HG02759 (cell line): ENCODE results near the gene NCAPH2.

Experiments
- ATAC-seq: cut with Tn5 transposase; IDR thresholded peaks from one replicate; pipeline ENCODE4 v1.9.1; 2021; ENCODE audit warnings: mild to moderate bottlenecking, moderate library complexity; ENCODE audit not compliant: unreplicated experiment

Gene NCAPH2

DNA sequence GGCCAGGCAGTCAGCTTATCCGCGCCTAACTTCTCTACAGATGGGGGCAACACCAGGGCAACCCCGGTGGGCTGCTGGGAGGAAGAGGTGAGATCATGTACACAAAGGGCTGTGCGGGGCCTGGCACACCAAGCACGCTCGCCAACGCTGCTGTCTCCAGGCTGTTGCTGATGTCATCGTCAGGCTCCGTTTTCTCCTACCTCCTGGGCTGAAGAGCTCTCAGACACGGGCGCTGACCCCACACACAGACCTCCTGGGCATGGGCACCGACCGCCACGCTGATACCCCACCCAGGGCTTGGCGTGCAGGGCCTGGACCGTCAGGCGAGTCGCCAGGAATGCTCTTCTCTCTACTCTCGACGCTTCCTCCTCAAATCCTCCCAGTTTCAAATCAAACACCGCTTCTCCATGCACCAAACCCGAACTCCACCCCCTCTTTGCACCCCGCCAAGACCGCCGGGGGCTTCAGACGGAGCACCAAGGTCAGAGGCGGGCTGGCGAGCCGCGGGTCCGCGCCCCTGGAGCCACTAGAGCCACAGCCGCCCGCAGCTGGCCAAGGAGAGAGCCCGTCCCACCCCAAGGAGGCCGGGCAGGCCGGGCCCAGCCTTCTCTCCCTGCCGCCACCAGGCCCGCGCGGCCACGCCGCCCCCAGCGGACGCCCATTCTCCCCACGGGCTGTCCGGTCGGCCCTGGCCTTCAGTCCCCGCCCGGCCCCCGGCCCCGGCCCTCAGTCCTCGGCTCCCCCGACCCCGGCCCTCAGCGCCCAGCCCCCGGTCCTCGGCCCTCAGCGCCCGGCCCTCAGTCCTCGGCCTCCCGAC is 34.0 kb upstream of the NCAPH2 start:
- ATAC-seq: peak; percentile 2

DNA sequence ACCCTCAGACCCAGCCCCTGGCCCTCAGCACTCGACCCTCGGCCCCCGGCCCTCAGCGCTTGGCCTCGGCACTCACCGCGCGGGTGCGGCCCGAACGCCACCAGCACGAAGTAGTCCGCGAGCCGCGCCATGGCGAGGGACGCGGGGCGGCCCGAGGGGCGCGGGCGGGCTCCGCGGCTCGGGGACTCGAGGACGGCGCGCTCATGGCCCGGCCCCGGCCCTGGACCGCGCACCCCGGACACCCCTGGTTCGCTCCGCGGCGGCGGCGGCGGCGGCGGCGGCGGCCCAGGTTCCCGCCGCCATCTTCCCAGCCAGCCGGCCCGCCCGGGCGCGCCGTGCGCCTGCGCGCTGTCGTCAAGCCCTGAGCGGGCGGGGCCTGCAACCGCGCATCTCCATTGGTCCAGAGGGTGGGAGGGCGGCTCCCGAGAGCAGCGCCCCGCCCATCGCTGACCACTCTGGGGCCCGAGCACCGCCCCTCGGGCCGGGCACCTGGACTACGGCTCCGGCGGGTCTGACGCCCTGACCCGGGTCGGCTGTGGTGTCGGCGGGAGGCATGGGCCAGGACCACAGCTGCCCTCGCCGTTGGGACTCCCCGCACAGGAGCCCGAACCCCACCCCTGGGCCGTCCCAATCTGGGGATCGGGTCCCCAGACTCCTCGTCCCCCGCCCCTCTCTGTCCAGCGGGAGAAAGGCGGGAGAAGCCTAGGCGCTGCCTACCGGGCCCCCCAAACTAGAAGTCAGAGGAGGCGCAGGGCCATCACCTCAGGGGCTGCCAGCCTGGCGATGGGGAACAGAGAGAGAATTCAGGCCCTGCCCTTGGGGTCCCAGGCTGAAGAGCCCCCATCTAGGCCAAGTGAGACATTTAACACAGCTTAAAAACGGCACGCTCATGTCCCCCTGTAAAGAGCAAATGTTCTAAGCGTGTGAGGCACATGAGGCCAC is 33.0 kb upstream of the NCAPH2 start, which contains the start of gene SBF1:
Gene SBF1 (minus strand): TSS at position 326 of the 942 bp plus-strand sequence. CDS start 195 bp downstream, at position 131.
- ATAC-seq: peak; percentile 66

DNA sequence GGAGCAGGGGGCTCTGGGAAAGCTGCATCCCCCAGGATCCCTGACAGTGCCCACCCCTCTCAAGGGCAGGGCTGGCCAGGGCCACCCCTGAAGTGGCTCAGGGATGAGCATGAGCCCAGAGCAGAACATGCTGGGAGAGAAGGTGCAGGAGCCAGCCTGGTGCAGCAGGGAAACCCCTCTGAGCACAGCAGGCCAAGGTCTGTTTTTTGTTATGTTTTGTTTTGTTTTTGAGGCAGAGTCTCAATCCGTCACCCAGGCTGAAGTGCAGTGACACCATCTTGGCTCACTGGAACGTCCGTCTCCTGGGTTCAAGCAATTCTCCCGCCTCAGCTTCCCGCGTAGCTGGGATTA is 32.4 kb upstream of the NCAPH2 start:
- no peak for ATAC-seq

DNA sequence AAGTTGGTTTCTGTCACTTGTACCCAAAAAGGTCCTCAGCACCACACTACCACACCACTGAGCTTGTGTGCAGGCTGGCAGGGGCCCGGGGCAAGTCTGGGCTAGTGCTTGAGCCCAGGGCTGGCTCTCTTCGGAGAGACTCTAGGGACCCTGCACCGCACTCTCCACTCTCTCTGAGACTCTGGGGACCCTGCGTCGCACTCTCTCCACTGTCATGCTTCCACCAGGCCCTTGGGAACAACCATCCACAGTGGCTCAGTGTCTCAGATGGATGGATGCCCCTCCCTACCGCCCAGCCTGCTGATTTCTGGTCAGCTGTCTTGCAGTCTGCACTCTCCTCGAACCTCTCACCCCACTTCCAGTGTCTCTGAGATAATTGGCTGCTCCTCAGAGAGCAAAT is 31.2 kb upstream of the NCAPH2 start:
- no peak for ATAC-seq

DNA sequence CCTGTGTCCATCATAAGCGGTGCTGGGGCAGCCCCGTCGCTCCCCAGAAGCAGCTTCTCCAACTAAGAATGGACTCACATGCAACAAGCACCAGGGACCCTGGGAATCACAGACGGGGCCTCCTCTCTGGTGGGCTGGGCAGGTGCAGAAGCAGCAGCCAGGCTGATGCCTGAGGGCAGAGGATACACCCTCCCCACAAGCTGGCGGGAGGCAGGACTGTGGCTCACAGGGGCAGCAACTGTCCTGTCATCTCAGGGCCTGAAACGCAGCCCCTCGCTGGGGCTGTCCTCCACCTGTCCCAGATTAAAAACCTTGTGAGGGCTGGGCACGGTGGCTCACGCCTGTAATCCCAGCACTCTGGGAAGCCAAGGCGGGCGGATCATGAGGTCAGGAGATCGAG is 30.1 kb upstream of the NCAPH2 start:
- no peak for ATAC-seq

DNA sequence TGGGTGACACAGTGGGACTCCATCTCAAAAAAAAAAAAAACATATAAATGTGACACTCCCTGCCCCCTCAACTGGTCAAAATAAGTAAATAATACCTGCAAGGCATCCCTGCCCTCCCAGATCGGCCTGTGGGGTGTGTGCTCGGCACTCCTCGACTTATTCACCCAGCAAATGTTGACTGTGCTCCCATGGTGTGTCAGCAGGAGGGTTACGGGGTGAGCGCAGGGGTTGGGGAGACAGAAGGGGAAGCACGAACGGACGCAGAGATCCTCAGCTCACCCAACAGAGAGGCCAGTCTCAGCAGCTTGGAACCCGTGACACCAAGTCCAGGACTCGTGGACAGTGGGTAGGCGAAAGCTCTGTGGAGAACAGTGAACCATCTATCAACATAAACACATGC is 28.3 kb upstream of the NCAPH2 start:
- ATAC-seq: no peak

DNA sequence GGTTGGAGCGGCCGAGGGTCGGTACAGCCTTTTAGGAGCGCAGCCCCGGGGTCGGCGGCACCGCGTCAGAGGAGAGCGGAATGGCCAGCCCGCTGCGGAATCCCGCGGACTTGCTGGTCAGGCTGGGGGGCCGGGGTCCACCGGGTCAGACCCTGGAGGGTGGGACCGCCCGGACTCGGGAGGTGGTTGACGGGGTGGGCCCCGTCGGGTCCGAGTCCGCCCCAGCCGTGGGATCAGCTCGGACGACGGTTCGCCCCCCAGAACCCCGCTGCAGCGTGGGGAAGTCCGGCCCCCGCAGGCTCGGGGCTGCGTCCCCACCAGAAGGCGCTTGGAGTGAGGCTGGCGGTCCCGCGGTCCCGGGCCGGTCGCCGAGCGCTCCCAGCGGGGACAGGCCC is 27.0 kb upstream of the NCAPH2 start:
- no peak for ATAC-seq

DNA sequence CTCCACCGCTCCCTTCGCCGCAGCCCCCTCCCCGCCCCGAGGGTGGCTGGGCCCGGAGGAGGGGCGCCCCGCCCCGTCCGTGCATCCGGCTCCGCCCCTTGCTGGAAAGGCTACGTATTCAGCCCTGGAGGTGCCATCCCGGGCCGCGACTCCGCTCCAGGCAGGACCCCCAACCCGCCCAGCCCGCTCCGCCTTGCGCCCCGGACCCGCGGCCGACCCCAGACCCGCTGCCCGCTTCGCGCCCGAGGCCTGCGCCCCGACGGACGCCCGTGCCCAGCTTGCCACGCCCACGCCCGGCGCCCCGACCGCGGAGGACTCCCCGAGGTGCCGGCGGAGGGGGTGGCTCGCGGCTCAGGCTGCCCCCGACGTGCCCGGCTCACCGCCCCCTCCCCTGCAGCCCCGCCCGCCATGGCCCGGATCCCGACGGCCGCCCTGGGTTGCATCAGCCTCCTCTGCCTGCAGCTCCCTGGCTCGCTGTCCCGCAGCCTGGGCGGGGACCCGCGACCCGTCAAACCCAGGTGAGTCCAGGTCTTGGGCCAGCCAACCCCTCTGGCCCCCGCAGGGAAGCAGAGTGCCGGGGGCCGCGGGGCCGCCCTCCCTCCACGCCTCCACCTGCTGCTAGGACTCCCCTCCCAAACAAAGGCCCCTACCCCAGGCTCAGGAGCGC is 26.5 kb upstream of the NCAPH2 start, which contains the start of gene ADM2:
Gene ADM2 (plus strand): TSS at position 104 of the 667 bp plus-strand sequence. CDS start 305 bp downstream, at position 409.
- no peak for ATAC-seq

DNA sequence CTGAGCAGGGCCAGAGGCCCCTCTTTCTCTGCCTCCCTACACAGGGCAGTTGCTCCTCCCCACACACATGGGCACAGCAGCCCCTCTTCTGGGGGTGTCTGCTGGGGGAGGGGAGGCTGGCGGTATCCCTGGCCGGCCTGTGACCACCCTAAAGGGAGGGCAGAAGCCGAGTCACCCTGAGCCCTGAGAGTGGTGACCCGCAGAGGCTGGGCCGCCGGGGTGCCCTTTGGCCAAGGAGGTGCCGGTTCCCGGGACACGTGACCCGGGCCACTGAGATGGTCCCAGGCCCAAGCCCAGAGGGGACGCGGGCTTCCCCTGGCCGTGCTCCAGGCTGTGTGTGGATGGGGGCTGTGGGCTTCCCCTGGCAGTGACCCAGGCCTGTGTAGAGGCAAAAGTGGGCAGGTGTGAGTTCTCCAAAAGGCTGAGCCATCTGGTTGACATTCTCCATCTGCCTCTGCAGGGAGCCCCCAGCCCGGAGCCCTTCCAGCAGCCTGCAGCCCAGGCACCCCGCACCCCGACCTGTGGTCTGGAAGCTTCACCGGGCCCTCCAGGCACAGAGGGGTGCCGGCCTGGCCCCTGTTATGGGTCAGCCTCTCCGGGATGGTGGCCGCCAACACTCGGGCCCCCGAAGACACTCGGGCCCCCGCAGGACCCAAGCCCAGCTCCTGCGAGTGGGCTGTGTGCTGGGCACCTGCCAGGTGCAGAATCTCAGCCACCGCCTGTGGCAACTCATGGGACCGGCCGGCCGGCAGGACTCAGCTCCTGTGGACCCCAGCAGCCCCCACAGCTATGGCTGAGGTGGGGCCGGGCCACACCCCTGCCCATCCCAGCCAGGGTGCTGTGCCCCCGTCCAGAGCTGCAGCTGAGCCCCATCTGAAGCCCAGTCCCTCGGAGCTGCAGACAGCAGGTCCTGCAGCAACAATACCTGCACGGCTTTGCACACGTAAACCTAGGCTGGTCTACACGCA is 25.6 kb upstream of the NCAPH2 start:
- ATAC-seq: no peak

DNA sequence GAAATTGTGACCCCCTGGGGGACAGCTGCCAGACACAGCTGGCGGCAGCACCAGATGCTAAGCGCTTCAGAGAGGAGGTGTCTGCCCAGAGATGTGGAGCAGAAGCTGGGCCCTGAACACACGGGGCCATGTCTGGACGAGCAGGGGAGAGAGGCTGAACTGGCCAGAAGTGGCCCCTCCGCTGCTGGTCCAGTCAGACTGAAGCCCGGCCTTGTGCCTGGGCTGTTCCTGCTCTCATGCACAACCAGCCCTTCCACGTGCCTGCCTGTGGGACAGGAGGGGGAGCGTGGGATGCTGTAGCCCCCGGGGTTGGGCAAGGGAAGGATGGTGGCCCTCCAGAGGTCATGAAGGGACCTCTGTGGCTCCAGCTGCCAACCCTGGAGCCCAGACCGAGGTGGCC is 24.9 kb upstream of the NCAPH2 start:
- ATAC-seq: no peak

DNA sequence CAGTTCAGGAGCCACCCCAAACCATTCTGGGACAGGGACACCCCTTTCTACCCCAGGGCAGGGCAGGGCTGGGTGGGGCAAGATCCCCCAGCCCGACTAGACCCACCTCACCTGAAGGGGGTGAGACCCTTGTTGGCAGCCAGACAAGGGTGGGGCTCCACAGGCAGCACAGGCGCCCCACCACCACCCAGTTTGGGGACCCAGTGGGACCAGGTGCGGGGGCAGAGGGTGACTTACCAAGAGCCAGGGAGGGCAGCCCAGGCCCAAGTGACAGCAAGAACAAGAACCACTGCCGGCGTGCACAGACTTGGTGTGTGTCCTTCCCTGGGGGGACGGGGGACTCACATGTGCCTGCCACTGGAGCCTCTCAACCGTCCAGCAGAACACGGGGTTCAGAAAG is 24.5 kb upstream of the NCAPH2 start:
- no peak for ATAC-seq

DNA sequence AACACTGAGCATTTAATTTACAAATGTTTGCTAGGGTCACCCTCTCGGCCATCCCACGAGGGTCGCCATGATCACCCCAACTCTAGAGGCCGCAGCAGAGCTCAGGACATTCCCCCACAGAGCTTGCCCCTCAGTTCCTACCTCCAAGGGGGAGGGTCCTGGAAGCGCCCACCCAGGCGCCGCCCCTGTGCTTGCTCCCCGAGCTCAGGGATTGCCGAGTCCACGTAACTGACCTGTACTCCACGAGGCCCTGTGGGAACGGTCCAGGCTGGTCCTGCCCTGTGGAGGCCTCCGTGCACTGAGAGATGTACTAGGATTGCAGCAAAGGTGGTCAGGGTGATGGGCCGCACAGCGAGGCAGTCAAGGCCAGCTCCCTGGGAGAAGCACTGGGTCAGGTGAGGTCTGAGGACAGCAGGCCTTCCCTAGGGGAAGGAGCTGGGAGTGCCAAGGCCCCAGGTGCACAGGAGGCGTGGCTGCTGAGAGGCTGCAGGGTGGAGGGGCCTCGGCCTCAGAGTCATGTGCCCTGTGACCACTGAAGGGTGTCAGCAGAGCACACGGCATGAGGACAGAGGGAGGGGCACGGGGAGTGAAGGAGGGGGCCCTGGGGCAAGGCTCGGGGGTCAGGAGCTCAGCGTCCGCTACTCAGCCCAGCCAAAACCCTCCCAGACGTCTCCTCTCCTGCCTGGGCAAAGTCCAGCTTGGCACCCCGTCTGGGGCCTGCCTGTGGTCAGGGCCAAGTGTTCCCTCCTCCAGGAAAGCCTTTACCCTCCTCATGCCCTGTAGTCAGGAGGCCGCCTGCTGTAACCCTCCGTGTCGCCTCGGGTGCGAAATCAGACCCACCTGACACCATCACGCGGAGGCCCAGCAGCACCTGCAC is 23.8 kb upstream of the NCAPH2 start:
- no peak for ATAC-seq

DNA sequence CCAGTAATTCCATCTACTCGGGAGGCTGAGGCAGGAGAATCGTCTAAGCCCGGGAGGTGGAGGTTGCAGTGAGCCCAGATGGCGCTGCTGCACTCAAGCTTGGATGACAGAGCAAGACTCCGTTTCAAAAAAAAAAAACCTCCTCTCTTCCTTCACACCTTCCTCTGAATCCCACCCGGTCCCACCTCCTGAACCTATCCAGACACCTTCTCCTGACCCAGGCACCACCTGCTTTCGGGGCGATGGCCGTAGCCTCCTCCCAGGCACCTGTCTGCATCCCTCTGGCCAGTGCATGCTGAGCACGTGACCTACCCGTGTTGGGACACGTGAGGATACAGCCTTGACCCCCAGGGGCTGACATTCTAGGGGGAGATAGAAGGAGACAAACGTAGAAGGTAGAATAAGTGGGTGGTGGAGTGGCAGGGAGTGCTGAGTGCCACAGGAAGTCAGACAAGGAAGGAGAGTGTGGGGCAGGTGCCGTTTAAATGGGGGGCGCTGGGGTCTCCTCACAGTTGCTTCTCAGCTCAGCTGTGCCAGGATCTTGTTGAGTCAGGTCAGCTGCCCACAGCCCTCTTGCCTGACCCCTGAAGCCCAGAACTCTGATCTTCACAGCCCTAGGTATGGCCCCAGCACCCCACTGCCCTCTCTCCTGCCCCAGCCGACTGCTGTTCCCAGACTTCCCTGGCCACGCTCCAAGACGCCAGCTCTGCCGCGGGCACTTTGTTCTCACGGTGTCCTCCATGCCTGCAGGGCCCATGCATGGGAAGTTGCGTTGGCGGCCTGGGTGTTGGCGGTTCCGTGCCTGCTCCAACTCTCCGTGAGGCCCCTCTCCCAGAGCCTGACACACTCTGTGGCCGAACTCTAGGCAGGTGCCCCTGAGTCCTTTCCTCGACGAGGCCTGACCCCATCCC is 22.5 kb upstream of the NCAPH2 start:
- no peak for ATAC-seq

DNA sequence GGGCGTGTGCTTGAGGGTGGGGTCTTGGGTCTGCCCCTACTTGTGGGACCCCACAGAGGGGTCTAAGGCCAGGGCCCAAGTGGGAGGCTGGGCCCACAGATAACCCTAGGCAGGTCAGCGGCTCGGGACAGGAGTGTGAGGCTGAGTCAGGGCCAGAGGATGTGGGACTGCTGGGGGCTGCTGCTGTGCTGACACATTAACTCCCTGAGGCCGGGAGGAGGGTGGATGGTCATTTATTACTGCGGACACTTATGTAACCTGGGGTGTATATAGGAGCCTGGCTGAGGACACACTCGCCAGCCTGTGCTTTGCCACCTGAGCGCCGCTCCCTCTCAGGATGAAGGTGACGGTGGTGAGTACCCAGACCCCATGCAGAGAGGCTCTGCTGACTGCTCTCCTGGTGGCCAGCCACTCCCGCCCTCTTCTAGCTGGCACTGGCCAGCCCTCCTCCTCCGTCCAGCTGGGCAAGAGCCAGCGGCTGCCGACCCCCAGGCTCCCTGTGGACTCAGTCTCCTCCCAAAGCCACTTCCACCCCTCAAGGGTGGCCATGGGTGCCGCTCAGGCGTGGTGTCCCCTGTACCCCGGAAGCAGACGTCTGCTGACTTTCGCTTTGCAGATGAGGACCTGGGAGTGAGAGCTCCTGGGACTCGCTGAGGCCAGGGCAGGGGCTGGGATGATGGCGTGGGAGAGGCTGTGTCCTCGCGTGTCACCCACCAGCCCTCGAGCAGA is 21.3 kb upstream of the NCAPH2 start, which contains the start of gene MIOX:
Gene MIOX (plus strand): TSS at position 299 of the 729 bp plus-strand sequence. CDS start 39 bp downstream, at position 338.
- ATAC-seq: no peak

DNA sequence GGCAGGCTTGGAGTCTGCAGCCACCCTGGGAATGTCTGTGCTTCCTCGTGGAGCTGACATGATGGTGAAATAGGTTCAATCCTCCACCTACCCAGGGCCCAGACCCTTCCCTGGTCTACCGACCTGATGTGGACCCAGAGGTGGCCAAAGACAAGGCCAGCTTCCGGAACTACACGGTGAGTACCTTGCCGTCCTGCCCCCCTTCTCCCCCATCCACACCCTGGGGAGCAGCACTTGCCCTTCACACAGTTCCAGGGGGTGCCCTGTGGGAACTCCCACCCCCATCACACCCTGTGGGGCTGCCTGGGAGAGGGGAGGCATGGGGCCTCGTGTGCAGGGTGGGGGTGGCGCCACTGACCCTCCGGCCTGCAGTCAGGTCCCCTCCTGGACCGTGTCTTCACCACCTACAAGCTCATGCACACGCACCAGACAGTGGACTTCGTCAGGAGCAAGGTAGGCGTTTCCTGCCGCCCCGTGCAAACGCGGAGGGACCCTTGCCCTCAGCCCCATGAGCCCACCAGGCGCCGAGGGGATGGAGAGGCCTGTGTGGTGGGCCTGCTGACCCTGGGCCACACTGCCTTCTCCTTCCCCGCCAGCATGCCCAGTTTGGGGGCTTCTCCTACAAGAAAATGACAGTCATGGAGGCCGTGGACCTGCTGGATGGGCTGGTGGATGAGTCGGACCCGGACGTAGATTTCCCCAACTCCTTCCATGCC is 20.6 kb upstream of the NCAPH2 start:
- ATAC-seq: no peak

DNA sequence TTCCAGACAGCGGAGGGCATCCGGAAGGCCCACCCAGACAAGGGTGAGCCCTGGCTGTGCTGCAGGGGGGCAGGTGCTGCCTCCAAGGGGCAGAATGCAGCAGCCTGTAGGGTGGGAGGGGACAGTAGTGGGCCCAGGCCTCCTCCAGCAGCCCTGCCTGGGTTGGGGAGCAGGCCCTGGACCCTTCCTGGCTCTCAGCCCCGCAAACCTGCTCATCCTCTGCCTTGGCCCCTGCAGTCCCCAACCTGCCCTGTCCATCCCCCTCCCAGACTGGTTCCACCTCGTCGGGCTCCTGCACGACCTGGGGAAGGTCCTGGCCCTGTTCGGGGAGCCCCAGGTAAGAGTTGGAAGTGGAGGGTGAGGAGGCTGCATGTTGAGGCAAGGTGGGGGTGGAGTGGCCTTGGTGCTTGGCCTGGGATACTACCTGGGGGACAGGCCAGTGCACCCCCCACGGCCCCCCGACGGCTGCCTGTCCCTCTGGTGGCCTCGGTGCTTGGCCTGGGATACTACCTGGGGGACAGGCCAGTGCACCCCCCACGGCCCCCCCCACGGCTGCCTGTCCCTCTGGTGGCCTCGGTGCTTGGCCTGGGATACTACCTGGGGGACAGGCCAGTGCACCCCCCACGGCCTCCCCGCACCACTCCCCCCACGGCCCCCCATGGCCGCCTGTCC is 19.9 kb upstream of the NCAPH2 start:
- ATAC-seq: no peak
